Fibroblast of lung (primary cell): ENCODE data around the gene ZNF451.

Source experiments
- EZH2 ChIP-seq: IDR thresholded peaks from 2 replicates; pipeline ENCODE4 v1.5.1; 2012; ENCODE audit warnings: low read length, control low read depth, mild to moderate bottlenecking; ENCODE audit errors: missing control alignments
- TF ChIP-seq, protein P1 (sequence below), 2 donors: IDR thresholded peaks in 1 of 2; conservative IDR thresholded peaks in 1 of 2; 1 replicate in 1 of 2; 2 replicates in 1 of 2; pipeline ENCODE4 v1.5.1; 2011 to 2012; ENCODE audit warnings: low read length in 2 of 2, control low read depth in 1 of 2, inconsistent platforms in 1 of 2, low read depth in 1 of 2, mild to moderate bottlenecking in 1 of 2

DNA sequence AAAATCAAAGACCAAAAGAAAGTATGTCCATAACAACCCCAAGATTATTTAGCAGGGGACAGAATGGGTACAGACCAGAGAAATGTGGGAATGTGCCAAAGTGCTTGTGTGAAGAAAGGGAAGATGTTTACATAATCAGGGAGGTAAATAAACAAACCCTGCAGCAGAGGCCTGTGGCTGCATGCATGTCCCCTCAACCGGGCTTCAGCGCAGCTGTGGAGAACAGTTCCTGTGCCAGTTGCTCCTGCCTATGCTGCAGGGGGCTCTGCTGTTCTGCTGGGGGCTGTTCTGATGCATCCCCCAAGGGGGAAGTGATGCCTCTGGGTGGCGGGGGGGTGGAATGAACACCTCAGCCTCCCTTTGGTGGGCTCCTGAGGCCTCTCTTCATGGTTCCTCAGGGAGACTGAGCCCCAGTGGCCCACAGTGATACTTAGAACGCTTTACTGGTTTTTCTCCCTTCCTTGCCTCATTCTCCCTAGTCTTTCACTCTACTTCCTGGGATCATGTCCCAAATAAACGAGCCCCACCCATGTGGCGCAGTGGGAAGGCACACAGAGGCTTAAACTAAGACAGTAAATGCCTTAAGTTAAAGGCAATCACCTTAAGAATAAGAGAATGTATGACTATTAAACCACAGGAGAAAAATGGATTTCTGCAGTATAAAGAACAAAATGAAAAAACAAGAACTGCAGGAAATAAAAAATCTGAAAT lies 109.1 kb downstream of the ZNF451 start:
- TF ChIP-seq, protein P1, sequence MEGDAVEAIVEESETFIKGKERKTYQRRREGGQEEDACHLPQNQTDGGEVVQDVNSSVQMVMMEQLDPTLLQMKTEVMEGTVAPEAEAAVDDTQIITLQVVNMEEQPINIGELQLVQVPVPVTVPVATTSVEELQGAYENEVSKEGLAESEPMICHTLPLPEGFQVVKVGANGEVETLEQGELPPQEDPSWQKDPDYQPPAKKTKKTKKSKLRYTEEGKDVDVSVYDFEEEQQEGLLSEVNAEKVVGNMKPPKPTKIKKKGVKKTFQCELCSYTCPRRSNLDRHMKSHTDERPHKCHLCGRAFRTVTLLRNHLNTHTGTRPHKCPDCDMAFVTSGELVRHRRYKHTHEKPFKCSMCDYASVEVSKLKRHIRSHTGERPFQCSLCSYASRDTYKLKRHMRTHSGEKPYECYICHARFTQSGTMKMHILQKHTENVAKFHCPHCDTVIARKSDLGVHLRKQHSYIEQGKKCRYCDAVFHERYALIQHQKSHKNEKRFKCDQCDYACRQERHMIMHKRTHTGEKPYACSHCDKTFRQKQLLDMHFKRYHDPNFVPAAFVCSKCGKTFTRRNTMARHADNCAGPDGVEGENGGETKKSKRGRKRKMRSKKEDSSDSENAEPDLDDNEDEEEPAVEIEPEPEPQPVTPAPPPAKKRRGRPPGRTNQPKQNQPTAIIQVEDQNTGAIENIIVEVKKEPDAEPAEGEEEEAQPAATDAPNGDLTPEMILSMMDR (conservative IDR thresholded peaks at IDR 0.05 in 1 of 2, IDR thresholded peaks at IDR 0.05 in 1 of 2; ENCODE audit: low read depth in 1 of 2, low read length in 2 of 2): no peak
- TF ChIP-seq EZH2: no peak
